Epithelial cell of proximal tubule (primary cell): ENCODE results near the gene SLC37A1. TPM values are rescaled to one million over a fixed set of nuclear protein-coding genes. Genes with fewer than 3 reads are reported as not detected.
A peak's percentile ranks its signal among the peaks of the same experiment; 100 is the strongest.

Experiments used
- DNase-seq: peaks from one replicate; pipeline ENCODE4 v3.0.0-alpha.2; 2011; ENCODE audit warnings: low read depth
- H3K4me3 ChIP-seq: 2 replicates; pipeline ENCODE4 v1.5.1; 2011; ENCODE audit warnings: low read depth, mild to moderate bottlenecking, low read length
- total RNA-seq: library from RNA; depleted of rRNA; stranded (reverse); fragments of >200 nt; gene quantifications from 2 replicates; pipeline ENCODE4 v1.2.3, GENCODE V29; 2015
- TF ChIP-seq, protein P1 (sequence below): conservative IDR thresholded peaks from 2 replicates; pipeline ENCODE4 v1.5.1; 2012; ENCODE audit warnings: low read depth, mild to moderate bottlenecking, low read length

The SLC37A1 gene
- total RNA-seq, 1 donor from 2014 or later = 16.4 TPM

- TF ChIP-seq, protein P1, sequence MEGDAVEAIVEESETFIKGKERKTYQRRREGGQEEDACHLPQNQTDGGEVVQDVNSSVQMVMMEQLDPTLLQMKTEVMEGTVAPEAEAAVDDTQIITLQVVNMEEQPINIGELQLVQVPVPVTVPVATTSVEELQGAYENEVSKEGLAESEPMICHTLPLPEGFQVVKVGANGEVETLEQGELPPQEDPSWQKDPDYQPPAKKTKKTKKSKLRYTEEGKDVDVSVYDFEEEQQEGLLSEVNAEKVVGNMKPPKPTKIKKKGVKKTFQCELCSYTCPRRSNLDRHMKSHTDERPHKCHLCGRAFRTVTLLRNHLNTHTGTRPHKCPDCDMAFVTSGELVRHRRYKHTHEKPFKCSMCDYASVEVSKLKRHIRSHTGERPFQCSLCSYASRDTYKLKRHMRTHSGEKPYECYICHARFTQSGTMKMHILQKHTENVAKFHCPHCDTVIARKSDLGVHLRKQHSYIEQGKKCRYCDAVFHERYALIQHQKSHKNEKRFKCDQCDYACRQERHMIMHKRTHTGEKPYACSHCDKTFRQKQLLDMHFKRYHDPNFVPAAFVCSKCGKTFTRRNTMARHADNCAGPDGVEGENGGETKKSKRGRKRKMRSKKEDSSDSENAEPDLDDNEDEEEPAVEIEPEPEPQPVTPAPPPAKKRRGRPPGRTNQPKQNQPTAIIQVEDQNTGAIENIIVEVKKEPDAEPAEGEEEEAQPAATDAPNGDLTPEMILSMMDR = no peak
- H3K4me3 ChIP-seq = no peak overlapping the region
- DNase-seq = no peak
Observed at GRCh38 chr21:42490720-42491119, 22.9 kb upstream of the SLC37A1 start.

DNA sequence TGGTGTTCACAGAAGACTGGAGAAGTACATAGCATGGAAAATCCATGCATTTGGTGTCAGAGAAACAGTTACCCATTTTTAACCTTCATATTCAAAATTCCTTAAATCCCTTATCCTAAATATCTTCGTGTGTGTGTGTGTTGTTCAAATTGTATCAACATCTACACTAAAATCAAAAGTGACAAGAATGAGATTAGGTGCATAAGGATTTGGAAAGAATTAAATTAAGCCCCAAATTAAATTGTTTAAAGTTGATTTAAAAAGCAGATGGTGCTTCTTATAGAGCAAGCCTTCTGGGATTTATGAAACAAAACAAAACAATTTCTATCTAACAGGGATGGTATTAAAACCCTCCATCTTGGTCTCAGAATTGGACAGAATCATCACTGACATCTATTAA lies 22.3 kb upstream of the SLC37A1 start:
- no peak overlapping the region for H3K4me3 ChIP-seq
- TF ChIP-seq, protein P1 = no peak
- DNase-seq = no peak

DNA sequence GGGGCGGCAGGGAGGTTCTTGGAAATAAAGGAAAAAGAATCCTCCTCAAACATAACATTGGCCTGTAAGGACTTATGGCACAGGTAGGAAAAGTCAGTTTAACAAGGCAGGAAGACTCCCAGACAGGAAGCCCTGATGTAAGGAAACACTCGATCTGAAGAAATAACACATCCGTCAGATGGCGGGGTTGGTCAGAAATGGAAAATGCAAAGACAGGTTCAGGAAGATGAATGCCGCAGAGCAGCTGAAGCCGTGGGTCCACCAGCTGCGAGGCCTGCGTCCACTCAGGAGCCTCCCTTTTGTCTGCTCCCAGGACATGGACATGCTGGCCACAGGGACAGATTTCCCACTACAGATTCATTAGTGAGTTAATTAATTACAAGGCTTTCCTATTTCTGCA lies 21.5 kb upstream of the SLC37A1 start:
- no peak overlapping the region for H3K4me3 ChIP-seq
- TF ChIP-seq, protein P1 = no peak
- no peak for DNase-seq

- TF ChIP-seq, protein P1 = no peak
- DNase-seq = no peak
- H3K4me3 ChIP-seq = no peak overlapping the region
Observed at GRCh38 chr21:42493109-42494060, 20.3 kb upstream of the SLC37A1 start.

- no peak for DNase-seq
- no peak overlapping the region for H3K4me3 ChIP-seq
- TF ChIP-seq, protein P1 = no peak
Observed at GRCh38 chr21:42495027-42495426, 18.6 kb upstream of the SLC37A1 start.

GRCh38 chr21:42495765-42496119 lies 17.9 kb upstream of the SLC37A1 start:
- H3K4me3 ChIP-seq = peak overlapping the region; percentile 82
- no peak for DNase-seq
- TF ChIP-seq, protein P1 = no peak
